Kidney epithelial cell (primary cell): ENCODE results near the gene INTS14. TPM values are rescaled to one million over a fixed set of nuclear protein-coding genes. Genes with fewer than 3 reads are reported as not detected.
"Not testable (repeated sequence)": the region's sequence is repeated elsewhere in the genome, so short reads cannot be mapped to it uniquely, and the experiment has no call there.

Source experiments
- DNase-seq: peaks from one replicate; pipeline ENCODE4 v3.0.0-alpha.2; 2010; ENCODE audit warnings: low read depth
- H3K27me3 ChIP-seq: 2 replicates; pipeline ENCODE4 v1.6.0; 2011; ENCODE audit warnings: low read length; ENCODE audit not compliant: control insufficient read depth, insufficient read depth
- H3K36me3 ChIP-seq: 2 replicates; pipeline ENCODE4 v1.5.1; 2011; ENCODE audit warnings: low read length; ENCODE audit not compliant: control insufficient read depth, insufficient read depth
- H3K4me3 ChIP-seq: 2 replicates; pipeline ENCODE4 v1.5.1; 2011; ENCODE audit warnings: low read depth, mild to moderate bottlenecking, control low read depth, low read length
- total RNA-seq: library from RNA; depleted of rRNA; stranded (reverse); fragments of >200 nt; gene quantifications from 2 replicates; pipeline ENCODE4 v1.2.3, GENCODE V29; 2015
- TF ChIP-seq, protein P1 (sequence below): IDR thresholded peaks from 2 replicates; pipeline ENCODE4 v1.5.1; 2011; ENCODE audit warnings: mild to moderate bottlenecking, moderate library complexity, low read length, control low read depth, inconsistent platforms; ENCODE audit not compliant: insufficient read depth, poor library complexity, severe bottlenecking

Gene INTS14
- total RNA-seq, 1 donor from 2014 or later, result 49.3 TPM

DNA sequence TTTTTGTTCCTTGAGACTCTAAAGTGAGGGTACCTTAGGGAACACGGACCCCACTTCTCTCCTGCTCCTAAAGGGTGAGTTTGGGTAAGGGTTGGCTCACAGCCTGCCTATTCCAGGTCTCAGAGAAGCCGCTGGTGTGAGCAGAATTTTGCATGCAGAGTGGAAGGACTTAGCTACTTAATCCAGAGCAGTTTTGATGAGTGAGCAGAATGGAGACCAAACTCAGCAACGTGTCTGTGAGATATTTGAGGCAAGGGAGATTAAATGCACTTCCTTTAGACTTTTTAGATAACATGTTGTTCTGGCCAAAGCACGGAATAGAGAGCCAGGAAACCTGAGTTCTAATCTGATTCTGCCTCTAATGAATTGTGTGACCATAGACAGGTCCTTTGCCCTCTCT is 15.9 kb upstream of the INTS14 start:
- TF ChIP-seq, protein P1, sequence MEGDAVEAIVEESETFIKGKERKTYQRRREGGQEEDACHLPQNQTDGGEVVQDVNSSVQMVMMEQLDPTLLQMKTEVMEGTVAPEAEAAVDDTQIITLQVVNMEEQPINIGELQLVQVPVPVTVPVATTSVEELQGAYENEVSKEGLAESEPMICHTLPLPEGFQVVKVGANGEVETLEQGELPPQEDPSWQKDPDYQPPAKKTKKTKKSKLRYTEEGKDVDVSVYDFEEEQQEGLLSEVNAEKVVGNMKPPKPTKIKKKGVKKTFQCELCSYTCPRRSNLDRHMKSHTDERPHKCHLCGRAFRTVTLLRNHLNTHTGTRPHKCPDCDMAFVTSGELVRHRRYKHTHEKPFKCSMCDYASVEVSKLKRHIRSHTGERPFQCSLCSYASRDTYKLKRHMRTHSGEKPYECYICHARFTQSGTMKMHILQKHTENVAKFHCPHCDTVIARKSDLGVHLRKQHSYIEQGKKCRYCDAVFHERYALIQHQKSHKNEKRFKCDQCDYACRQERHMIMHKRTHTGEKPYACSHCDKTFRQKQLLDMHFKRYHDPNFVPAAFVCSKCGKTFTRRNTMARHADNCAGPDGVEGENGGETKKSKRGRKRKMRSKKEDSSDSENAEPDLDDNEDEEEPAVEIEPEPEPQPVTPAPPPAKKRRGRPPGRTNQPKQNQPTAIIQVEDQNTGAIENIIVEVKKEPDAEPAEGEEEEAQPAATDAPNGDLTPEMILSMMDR, result no peak
- Histone ChIP-seq H3K4me3 (no peak overlapping the region), H3K27me3 (no peaks in the 10 kb centered on the region), H3K36me3 (no peaks in the 10 kb centered on the region)
- DNase-seq, result no peak

DNA sequence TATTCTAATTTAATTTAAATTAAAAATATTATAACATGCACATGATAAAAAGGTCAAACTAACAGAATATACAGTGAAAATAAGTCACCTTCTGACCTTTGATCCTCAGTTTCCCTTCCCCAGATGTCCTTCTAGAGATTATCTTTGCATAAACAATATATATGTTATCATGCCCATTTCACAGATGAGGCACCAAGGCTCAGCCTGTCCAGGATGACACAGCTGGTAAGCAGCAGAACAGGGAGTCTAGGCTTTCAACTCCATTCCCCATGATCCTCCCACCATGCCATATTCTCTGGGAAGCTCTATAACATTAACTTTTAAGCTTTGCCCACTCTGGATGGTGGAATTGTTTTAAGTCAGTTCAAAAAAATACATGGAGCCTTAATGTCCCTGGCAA is 12.2 kb upstream of the INTS14 start:
- TF ChIP-seq, protein P1, result no peak
- DNase-seq, result no peak

DNA sequence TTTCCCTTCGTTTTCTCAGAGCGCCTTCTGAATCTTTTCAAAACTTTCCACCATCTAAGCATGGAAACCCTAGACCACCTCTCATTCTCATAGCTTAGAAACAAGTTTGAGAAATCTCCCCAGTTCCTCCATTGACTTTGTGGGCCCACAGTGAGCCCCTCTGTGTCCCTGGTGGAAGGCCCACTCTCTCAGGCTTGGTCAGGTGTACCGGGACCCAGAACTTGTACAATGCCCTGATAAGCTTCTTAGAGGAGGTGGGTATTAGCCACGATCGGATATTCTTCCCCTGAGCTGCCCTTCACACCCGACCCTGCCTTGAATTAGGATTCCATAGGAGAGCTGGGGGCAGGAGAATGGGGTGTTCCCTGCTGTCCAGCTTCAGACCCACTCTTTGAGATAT is 10.7 kb upstream of the INTS14 start, which contains the start of gene SLC24A1:
Gene SLC24A1 (plus strand): TSS at position 301 of the 400 bp plus-strand sequence. CDS start 2,143 bp downstream, outside the sequence.
- Histone ChIP-seq H3K4me3 (no peak within 1 kb of the TSS), H3K36me3 (no peaks in the 10 kb centered on the region), H3K27me3 (no peaks in the 10 kb centered on the region)
- no peak for DNase-seq
- TF ChIP-seq, protein P1, result no peak

More for the DNA sequence above, 12.2 kb upstream of the INTS14 start:
- no peaks in the 10 kb centered on the region for H3K27me3 ChIP-seq
- no peaks in the 10 kb centered on the region for H3K36me3 ChIP-seq
- H3K4me3 ChIP-seq, result no peak overlapping the region

DNA sequence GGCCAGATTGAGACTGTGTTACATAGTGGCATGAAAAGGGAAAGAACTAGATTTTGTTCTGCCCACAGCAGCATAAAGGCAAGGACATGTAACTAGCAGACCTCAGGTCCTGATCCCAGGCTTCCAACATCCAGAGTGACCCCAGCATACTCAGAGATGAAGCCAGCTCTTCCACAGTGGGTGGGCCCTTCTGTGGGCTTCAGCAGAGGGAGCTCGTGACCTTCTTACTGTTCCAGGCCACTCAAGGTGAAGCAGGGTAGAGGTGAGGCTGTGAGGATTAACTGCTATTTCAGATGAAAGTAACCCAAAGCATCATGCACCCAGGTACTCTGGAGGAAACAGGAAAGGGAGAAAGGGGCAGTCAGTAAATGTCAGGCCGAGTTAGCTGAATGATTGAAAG is 9.9 kb upstream of the INTS14 start:
- TF ChIP-seq, protein P1, result no peak
- Histone ChIP-seq H3K36me3 (no peaks in the 10 kb centered on the region), H3K27me3 (no peaks in the 10 kb centered on the region), H3K4me3 (no peak overlapping the region)
- DNase-seq, result no peak

DNA sequence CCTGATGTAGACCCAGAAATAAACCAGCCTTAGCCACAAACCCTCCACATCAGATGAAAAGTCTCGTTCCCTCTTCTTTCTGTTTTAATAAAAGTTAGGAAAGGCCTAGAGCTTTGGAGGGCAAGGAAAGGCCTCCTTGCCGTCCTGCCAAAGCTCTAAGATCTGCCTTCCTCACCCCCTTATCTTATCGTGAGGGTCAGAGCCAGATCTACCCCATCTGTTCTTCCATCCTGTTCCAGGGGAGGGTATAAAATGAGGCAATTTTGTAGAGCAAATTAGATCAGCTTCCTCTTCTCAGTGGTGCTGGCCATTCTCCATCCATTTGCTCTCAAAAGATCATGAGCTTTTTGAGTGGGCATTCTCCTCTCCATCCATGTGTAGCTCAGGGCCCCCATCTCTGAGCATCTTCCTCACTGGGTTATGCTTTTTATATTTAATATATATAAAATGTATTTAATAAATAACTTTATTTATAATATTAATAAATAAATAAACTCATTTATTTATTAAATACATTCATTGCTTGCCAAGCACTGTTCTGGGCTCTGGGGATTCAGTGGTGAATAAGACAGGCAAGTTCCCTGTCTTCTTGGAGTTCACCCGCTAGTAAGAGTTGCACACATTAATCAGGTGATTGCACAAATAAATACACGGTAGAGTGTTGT is 8.8 kb upstream of the INTS14 start:
- Histone ChIP-seq H3K27me3 (no peaks in the 10 kb centered on the region), H3K4me3 (no peak overlapping the region), H3K36me3 (no peaks in the 10 kb centered on the region)
- DNase-seq, result no peak
- TF ChIP-seq, protein P1, result no peak

DNA sequence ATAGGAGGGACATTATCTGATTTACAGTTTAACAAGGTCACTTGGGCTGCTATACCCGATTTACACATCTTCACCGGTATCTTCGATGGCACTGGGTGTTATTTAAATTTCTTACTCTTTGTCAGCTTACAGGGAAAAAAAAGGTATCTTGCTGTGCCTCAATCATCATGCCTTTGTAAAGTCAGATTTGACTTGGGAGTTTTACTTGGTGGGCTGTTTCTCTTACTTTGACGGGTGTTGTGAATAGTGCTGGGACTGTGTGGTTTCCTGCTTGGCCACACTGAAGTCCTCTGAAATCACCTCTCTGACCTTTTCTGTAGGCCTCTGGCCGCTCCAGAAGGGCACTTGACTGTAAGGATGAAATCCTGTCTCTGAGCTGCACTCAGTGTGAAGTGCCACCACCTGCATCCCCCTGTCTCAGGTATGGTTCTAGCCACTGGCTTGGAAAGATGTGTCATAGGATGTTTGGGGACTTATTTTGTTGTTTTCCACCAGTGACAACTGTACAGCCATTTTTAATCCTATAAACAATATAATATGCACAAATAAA is 7.7 kb upstream of the INTS14 start:
- DNase-seq, result no peak
- TF ChIP-seq, protein P1, result no peak
- no peaks in the 10 kb centered on the region for H3K36me3 ChIP-seq

DNA sequence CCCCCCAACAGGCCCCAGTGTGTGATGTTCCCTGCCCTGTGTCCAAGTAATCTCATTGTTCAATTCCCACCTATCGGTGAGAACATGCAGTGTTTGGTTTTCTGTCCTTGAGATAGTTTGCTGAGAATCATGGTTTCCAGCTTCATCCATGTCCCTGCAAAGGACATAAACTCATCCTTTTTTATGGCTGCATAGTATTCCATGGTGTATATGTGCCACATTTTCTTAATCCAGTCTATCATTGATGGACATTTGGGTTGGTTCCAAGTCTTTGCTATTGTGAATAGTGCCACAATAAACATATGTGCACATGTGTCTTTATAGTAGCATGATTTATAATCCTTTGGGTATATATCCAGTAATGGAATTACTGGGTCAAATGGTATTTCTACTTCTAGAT is 5.0 kb upstream of the INTS14 start:
- not testable (repeated sequence) for H3K27me3 ChIP-seq, H3K36me3 ChIP-seq, H3K4me3 ChIP-seq, DNase-seq

More for the DNA sequence above, 7.7 kb upstream of the INTS14 start:
- no peak overlapping the region for H3K4me3 ChIP-seq
- H3K27me3 ChIP-seq, result no peaks in the 10 kb centered on the region
